WTC11 (cell line): ENCODE measurements around the gene CABCOCO1. TPM values are rescaled to one million over a fixed set of nuclear protein-coding genes. Genes with fewer than 3 reads are reported as not detected.

Experiments used
- ATAC-seq: fragments of 200-7000 bp; cut with Tn5 transposase; 2 replicates; pipeline ENCODE4 v1.10.0; 2021; ENCODE audit warnings: mild to moderate bottlenecking, moderate library complexity
- CTCF ChIA-PET: fragments of 300-600 bp; sonication (Branson Sonifier 250); formaldehyde crosslinking; loops from one replicate; lab custom pipeline; 2021; ENCODE audit warnings: antibody characterized with exemption; lab: Charles Lee
- POLR2A ChIA-PET: fragments of 350-600 bp; sonication (Branson Sonifier 250); formaldehyde crosslinking; loops from one replicate; lab custom pipeline; 2021; ENCODE audit warnings: antibody characterized with exemption; lab: Charles Lee
- DNase-seq: peaks from one replicate; pipeline ENCODE4 v3.0.0; 2021; ENCODE audit warnings: low spot score
- H3K27ac Mint-ChIP-seq: 2 replicates; pipeline ENCODE4 v1.8.0; 2021; ENCODE audit warnings: mixed read lengths
- H3K27me3 Mint-ChIP-seq: 2 replicates; pipeline ENCODE4 v1.8.0; 2021; ENCODE audit warnings: low read depth, mild to moderate bottlenecking, moderate library complexity, mixed read lengths
- H3K36me3 Mint-ChIP-seq: 2 replicates; pipeline ENCODE4 v1.8.0; 2021; ENCODE audit warnings: mixed read lengths
- H3K4me1 Mint-ChIP-seq: 2 replicates; pipeline ENCODE4 v1.8.0; 2022; ENCODE audit warnings: mixed read lengths
- H3K4me3 Mint-ChIP-seq: 2 replicates; pipeline ENCODE4 v1.8.0; 2021; ENCODE audit warnings: mild to moderate bottlenecking, moderate library complexity, mixed read lengths
- H3K9me3 Mint-ChIP-seq: 2 replicates; pipeline ENCODE4 v1.8.0; 2021; ENCODE audit warnings: mixed read lengths
- ATF1 ChIP-seq: sonication (generic); formaldehyde crosslinking; IDR thresholded peaks from 2 replicates; pipeline ENCODE4 v1.8.1; 2023; ENCODE audit warnings: mild to moderate bottlenecking, moderate library complexity, missing genetic modification reagents
- CBFB ChIP-seq: sonication (generic); formaldehyde crosslinking; IDR thresholded peaks from 2 replicates; pipeline ENCODE4 v1.8.1; 2022; ENCODE audit warnings: mild to moderate bottlenecking, low read depth, missing genetic modification reagents
- MYBL2 ChIP-seq: sonication (generic); formaldehyde crosslinking; IDR thresholded peaks from 2 replicates; pipeline ENCODE4 v1.8.1; 2023; ENCODE audit warnings: mild to moderate bottlenecking, moderate library complexity, missing genetic modification reagents
- SP1 ChIP-seq: sonication (generic); formaldehyde crosslinking; conservative IDR thresholded peaks from 2 replicates; pipeline ENCODE4 v1.8.1; 2022; ENCODE audit warnings: missing genetic modification reagents
- TCF7 ChIP-seq: sonication (generic); formaldehyde crosslinking; IDR thresholded peaks from 2 replicates; pipeline ENCODE4 v1.8.0; 2022; ENCODE audit warnings: mild to moderate bottlenecking, low read depth, missing genetic modification reagents, moderate library complexity
- ZBTB21 ChIP-seq: sonication (generic); formaldehyde crosslinking; IDR thresholded peaks from 2 replicates; pipeline ENCODE4 v1.8.1; 2023; ENCODE audit warnings: mild to moderate bottlenecking, missing genetic modification reagents, borderline replicate concordance
- ZNF232 ChIP-seq: sonication (generic); formaldehyde crosslinking; IDR thresholded peaks from 2 replicates; pipeline ENCODE4 v1.8.0; 2022; ENCODE audit warnings: mild to moderate bottlenecking, missing genetic modification reagents
- ZNF263 ChIP-seq: sonication (generic); formaldehyde crosslinking; IDR thresholded peaks from 2 replicates; pipeline ENCODE4 v1.8.1; 2022; ENCODE audit warnings: low read depth, mild to moderate bottlenecking, moderate library complexity, missing genetic modification reagents
- total RNA-seq: library from RNA; stranded (reverse); gene quantifications from 3 replicates; pipeline ENCODE4 v1.2.3, GENCODE V29; 2021
- TF ChIP-seq, protein P1 (sequence below): sonication (generic); formaldehyde crosslinking; IDR thresholded peaks from 2 replicates; pipeline ENCODE4 v1.8.1; 2022; ENCODE audit warnings: missing genetic modification reagents, borderline replicate concordance
- TF ChIP-seq, protein P2 (sequence below): sonication (generic); formaldehyde crosslinking; IDR thresholded peaks from 2 replicates; pipeline ENCODE4 v1.8.1; 2023; ENCODE audit warnings: mild to moderate bottlenecking, missing genetic modification reagents, moderate library complexity
- TF ChIP-seq, protein P3 (sequence below): fragments of 250-450 bp; sonication (Bioruptor Pico); IDR thresholded peaks from 2 replicates; pipeline ENCODE4 v1.9.0; 2021; ENCODE audit warnings: mild to moderate bottlenecking, borderline replicate concordance
- TF ChIP-seq, protein P4 (sequence below): fragments of 250-450 bp; sonication (Bioruptor Pico); conservative IDR thresholded peaks from 2 replicates; pipeline ENCODE4 v1.9.0; 2021; ENCODE audit warnings: mild to moderate bottlenecking
- TF ChIP-seq, protein P5 (sequence below): sonication (generic); formaldehyde crosslinking; IDR thresholded peaks from 2 replicates; pipeline ENCODE4 v1.8.1; 2022; ENCODE audit warnings: low read depth, missing genetic modification reagents, borderline replicate concordance
- TF ChIP-seq, protein P6 (sequence below): sonication (generic); formaldehyde crosslinking; IDR thresholded peaks from 2 replicates; pipeline ENCODE4 v1.8.0; 2022; ENCODE audit warnings: mild to moderate bottlenecking, missing genetic modification reagents
- TF ChIP-seq, protein P7 (sequence below): fragments of 250-450 bp; sonication (Bioruptor Pico); IDR thresholded peaks from 2 replicates; pipeline ENCODE4 v2.1.2; 2022; ENCODE audit warnings: mild to moderate bottlenecking, moderate library complexity
- TF ChIP-seq, protein P8 (sequence below): sonication (generic); formaldehyde crosslinking; IDR thresholded peaks from 2 replicates; pipeline ENCODE4 v1.8.0; 2023; ENCODE audit warnings: missing genetic modification reagents, mild to moderate bottlenecking, borderline replicate concordance

The CABCOCO1 gene
- total RNA-seq, 1 experiment from 2014 or later: not detected

DNA sequence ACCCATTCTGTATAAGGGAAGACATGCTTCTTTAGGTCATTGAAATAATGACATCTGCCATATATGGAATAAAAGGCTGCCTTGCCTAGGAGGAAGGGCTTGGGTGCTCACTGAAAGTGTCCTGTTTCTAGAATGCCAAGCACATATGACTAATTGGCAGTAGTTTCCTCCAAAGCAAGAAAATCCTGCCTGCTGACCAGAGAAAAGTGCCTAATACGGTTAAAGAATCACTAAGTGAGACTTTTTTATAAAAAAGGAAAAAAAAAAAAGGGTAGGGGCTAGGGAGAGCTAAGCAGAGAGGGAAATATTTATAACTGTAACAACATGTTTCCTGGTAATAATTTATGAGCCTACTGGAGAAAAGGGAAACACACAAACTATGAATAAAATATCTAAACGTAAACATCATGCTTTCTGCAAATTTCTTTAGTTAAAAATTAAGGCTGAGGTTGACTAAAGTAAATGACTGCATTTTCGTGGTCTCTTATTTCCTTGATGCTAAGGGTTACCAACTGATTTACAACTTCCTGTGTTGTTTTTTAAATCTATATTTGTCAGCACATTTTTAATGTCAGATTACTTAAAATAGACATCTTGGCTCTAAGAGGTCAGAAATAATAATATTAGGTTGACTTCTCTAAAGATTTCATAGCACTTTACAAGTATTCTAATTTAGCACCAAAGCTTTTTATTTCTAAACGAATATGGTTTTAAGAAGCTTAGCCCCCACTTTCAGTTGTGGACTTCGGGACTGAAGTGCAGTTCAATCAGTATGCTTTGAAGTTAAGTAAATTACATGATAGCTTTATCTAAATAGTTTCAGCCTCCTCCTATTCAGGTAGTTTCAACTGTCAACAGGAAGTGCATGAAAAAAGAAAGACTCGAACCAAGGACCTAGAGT, 89.6 kb downstream of the CABCOCO1 start:
- ATAC-seq: no peak
- H3K27ac Mint-ChIP-seq: no peak overlapping the region
- no peaks in the 10 kb centered on the region for H3K9me3 Mint-ChIP-seq
- POLR2A ChIA-PET: no interaction called here
- no peaks in the 10 kb centered on the region for H3K36me3 Mint-ChIP-seq
- CTCF ChIA-PET: interaction anchor here (0.6 to 3.6 kb wide), 7 partner anchors 9 to 936 kb away, joined by 3 to 90 read pairs (median 11); no protein-coding TSS in a partner anchor
- peaks cover 51% of the 10 kb centered on the region for H3K4me1 Mint-ChIP-seq
- H3K27me3 Mint-ChIP-seq: no peaks in the 10 kb centered on the region
- DNase-seq: no peak
- H3K4me3 Mint-ChIP-seq: no peak overlapping the region
- TF ChIP-seq, protein P1, sequence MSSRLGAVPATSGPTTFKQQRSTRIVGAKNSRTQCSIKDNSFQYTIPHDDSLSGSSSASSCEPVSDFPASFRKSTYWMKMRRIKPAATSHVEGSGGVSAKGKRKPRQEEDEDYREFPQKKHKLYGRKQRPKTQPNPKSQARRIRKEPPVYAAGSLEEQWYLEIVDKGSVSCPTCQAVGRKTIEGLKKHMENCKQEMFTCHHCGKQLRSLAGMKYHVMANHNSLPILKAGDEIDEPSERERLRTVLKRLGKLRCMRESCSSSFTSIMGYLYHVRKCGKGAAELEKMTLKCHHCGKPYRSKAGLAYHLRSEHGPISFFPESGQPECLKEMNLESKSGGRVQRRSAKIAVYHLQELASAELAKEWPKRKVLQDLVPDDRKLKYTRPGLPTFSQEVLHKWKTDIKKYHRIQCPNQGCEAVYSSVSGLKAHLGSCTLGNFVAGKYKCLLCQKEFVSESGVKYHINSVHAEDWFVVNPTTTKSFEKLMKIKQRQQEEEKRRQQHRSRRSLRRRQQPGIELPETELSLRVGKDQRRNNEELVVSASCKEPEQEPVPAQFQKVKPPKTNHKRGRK (CRISPR knock-in tag): no peak
- TF ChIP-seq, protein P2, sequence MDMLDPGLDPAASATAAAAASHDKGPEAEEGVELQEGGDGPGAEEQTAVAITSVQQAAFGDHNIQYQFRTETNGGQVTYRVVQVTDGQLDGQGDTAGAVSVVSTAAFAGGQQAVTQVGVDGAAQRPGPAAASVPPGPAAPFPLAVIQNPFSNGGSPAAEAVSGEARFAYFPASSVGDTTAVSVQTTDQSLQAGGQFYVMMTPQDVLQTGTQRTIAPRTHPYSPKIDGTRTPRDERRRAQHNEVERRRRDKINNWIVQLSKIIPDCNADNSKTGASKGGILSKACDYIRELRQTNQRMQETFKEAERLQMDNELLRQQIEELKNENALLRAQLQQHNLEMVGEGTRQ: no peak
- TF ChIP-seq TCF7 (CRISPR knock-in tag): no peak
- TF ChIP-seq, protein P3, sequence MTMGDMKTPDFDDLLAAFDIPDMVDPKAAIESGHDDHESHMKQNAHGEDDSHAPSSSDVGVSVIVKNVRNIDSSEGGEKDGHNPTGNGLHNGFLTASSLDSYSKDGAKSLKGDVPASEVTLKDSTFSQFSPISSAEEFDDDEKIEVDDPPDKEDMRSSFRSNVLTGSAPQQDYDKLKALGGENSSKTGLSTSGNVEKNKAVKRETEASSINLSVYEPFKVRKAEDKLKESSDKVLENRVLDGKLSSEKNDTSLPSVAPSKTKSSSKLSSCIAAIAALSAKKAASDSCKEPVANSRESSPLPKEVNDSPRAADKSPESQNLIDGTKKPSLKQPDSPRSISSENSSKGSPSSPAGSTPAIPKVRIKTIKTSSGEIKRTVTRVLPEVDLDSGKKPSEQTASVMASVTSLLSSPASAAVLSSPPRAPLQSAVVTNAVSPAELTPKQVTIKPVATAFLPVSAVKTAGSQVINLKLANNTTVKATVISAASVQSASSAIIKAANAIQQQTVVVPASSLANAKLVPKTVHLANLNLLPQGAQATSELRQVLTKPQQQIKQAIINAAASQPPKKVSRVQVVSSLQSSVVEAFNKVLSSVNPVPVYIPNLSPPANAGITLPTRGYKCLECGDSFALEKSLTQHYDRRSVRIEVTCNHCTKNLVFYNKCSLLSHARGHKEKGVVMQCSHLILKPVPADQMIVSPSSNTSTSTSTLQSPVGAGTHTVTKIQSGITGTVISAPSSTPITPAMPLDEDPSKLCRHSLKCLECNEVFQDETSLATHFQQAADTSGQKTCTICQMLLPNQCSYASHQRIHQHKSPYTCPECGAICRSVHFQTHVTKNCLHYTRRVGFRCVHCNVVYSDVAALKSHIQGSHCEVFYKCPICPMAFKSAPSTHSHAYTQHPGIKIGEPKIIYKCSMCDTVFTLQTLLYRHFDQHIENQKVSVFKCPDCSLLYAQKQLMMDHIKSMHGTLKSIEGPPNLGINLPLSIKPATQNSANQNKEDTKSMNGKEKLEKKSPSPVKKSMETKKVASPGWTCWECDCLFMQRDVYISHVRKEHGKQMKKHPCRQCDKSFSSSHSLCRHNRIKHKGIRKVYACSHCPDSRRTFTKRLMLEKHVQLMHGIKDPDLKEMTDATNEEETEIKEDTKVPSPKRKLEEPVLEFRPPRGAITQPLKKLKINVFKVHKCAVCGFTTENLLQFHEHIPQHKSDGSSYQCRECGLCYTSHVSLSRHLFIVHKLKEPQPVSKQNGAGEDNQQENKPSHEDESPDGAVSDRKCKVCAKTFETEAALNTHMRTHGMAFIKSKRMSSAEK: no peak
- TF ChIP-seq ZBTB21 (CRISPR knock-in tag): no peak
- no peak for TF ChIP-seq SP1 (CRISPR knock-in tag)
- TF ChIP-seq ATF1 (CRISPR knock-in tag): no peak
- no peak for TF ChIP-seq MYBL2
- TF ChIP-seq, protein P4, sequence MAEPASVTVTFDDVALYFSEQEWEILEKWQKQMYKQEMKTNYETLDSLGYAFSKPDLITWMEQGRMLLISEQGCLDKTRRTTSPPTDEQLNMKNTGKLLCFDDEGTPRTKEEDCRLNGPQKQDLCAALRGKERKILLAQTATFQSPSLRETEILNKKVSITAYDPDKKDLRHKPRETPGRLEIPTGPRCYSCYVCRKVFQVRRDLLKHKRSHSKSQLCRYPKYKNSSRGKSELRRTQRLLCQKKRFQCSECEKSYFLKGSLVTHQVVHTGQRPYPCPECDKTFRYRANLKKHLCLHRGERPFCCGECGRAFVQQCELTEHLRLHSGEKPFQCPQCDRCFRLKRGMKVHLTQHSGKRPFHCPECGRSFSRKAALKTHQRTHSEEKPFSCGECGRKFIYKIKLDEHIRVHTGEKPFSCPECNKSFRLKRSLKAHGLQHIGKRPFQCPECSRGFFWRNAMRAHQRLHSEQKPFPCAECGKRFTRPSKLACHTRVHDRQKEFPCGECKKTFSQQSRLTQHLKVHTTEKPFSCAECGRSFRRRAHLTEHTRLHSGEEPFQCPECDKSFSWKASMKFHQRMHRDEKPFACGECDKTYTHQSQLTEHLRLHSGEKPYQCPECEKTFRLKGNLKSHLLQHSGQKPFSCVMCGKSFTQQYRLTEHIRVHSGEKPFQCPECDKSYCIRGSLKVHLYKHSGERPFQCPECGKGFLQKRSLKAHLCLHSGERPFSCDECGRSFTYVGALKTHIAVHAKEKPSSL: no peak
- TF ChIP-seq ZNF232 (CRISPR knock-in tag): no peak
- no peak for TF ChIP-seq CBFB (CRISPR knock-in tag)
- TF ChIP-seq, protein P5, sequence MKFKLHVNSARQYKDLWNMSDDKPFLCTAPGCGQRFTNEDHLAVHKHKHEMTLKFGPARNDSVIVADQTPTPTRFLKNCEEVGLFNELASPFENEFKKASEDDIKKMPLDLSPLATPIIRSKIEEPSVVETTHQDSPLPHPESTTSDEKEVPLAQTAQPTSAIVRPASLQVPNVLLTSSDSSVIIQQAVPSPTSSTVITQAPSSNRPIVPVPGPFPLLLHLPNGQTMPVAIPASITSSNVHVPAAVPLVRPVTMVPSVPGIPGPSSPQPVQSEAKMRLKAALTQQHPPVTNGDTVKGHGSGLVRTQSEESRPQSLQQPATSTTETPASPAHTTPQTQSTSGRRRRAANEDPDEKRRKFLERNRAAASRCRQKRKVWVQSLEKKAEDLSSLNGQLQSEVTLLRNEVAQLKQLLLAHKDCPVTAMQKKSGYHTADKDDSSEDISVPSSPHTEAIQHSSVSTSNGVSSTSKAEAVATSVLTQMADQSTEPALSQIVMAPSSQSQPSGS (CRISPR knock-in tag): no peak
- TF ChIP-seq ZNF263 (CRISPR knock-in tag): no peak
- TF ChIP-seq, protein P6, sequence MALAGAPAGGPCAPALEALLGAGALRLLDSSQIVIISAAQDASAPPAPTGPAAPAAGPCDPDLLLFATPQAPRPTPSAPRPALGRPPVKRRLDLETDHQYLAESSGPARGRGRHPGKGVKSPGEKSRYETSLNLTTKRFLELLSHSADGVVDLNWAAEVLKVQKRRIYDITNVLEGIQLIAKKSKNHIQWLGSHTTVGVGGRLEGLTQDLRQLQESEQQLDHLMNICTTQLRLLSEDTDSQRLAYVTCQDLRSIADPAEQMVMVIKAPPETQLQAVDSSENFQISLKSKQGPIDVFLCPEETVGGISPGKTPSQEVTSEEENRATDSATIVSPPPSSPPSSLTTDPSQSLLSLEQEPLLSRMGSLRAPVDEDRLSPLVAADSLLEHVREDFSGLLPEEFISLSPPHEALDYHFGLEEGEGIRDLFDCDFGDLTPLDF (CRISPR knock-in tag): no peak
- TF ChIP-seq, protein P7, sequence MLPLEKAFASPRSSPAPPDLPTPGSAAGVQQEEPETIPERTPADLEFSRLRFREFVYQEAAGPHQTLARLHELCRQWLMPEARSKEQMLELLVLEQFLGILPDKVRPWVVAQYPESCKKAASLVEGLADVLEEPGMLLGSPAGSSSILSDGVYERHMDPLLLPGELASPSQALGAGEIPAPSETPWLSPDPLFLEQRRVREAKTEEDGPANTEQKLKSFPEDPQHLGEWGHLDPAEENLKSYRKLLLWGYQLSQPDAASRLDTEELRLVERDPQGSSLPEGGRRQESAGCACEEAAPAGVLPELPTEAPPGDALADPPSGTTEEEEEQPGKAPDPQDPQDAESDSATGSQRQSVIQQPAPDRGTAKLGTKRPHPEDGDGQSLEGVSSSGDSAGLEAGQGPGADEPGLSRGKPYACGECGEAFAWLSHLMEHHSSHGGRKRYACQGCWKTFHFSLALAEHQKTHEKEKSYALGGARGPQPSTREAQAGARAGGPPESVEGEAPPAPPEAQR: no peak
- TF ChIP-seq, protein P8, sequence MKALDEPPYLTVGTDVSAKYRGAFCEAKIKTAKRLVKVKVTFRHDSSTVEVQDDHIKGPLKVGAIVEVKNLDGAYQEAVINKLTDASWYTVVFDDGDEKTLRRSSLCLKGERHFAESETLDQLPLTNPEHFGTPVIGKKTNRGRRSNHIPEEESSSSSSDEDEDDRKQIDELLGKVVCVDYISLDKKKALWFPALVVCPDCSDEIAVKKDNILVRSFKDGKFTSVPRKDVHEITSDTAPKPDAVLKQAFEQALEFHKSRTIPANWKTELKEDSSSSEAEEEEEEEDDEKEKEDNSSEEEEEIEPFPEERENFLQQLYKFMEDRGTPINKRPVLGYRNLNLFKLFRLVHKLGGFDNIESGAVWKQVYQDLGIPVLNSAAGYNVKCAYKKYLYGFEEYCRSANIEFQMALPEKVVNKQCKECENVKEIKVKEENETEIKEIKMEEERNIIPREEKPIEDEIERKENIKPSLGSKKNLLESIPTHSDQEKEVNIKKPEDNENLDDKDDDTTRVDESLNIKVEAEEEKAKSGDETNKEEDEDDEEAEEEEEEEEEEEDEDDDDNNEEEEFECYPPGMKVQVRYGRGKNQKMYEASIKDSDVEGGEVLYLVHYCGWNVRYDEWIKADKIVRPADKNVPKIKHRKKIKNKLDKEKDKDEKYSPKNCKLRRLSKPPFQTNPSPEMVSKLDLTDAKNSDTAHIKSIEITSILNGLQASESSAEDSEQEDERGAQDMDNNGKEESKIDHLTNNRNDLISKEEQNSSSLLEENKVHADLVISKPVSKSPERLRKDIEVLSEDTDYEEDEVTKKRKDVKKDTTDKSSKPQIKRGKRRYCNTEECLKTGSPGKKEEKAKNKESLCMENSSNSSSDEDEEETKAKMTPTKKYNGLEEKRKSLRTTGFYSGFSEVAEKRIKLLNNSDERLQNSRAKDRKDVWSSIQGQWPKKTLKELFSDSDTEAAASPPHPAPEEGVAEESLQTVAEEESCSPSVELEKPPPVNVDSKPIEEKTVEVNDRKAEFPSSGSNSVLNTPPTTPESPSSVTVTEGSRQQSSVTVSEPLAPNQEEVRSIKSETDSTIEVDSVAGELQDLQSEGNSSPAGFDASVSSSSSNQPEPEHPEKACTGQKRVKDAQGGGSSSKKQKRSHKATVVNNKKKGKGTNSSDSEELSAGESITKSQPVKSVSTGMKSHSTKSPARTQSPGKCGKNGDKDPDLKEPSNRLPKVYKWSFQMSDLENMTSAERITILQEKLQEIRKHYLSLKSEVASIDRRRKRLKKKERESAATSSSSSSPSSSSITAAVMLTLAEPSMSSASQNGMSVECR: no peak
